Measurements from ENCODE around the gene LZTFL1.

DNA sequence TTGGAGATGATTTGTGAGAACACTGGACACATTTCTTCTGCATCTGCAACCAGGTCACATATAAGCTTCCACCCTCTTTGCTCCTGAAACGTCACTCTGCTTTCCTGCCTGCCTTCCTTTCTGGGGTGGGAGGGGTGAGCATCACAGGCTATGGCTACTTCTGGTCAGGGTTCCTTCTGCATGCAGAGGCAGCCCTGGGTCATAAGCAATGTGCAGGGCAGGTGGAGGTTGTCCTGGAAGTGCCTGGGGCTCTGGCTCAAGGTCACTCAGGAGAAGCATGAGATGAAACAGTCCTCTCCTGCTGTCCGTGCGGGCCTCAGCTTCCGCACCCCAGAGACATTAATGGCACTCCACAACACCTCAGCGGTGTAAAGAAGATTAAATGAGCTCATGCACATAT is 60.6 kb downstream of the LZTFL1 start:
- TF ChIP-seq POLR2A (IDR thresholded peaks at IDR 0.05; ENCODE audit: low read depth, low read length) (no peak), POLR2AphosphoS5 (IDR thresholded peaks at IDR 0.05; ENCODE audit: low read depth, low read length) (no peak)

Data from GM12892 (cell line).